Measurements from ENCODE around the gene C18orf63. TPM values are rescaled to one million over a fixed set of nuclear protein-coding genes. Genes with fewer than 3 reads are reported as not detected.

Gene C18orf63
- polyA plus RNA-seq, 1 experiment: not detected

DNA sequence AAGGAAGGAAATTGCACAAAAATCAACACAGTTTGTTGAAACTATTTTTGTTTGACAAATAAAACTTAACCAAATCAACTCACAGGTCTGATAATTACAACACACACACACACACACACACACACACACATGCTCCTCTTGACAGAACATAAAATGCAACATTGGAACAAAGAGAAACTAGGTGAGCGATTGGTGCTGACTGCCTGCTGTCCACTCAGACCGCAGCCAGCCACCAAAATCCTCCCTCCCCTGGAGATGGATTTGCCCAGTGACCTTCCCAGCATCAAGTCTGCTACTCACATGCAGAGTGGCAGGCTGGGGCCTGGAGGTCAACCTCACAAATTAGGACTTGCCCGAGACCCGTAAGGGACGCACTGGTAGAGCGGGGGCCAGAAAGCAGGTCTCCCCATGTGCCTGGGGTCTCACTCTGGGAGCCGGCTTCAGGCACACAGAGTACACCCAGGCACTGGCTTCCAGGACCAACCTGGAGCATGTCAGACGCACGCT lies 80.1 kb downstream of the C18orf63 start:
- Histone ChIP-seq H3K27ac (ENCODE audit: low read depth, low read length) (no peak overlapping the region), H3K9me3 (ENCODE audit: control insufficient read depth, insufficient read depth, low read length) (no peaks in the 10 kb centered on the region), H3K27me3 (ENCODE audit: control insufficient read depth, insufficient read depth, low read length) (peaks cover 37% of the 10 kb centered on the region), H3K4me3 (ENCODE audit: low read depth, low read length) (no peak overlapping the region)
- CTCF ChIA-PET: no interaction called here
- TF ChIP-seq, protein P1, sequence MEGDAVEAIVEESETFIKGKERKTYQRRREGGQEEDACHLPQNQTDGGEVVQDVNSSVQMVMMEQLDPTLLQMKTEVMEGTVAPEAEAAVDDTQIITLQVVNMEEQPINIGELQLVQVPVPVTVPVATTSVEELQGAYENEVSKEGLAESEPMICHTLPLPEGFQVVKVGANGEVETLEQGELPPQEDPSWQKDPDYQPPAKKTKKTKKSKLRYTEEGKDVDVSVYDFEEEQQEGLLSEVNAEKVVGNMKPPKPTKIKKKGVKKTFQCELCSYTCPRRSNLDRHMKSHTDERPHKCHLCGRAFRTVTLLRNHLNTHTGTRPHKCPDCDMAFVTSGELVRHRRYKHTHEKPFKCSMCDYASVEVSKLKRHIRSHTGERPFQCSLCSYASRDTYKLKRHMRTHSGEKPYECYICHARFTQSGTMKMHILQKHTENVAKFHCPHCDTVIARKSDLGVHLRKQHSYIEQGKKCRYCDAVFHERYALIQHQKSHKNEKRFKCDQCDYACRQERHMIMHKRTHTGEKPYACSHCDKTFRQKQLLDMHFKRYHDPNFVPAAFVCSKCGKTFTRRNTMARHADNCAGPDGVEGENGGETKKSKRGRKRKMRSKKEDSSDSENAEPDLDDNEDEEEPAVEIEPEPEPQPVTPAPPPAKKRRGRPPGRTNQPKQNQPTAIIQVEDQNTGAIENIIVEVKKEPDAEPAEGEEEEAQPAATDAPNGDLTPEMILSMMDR (IDR thresholded peaks at IDR 0.05; ENCODE audit: low read depth, low read length): no peak
- POLR2A ChIA-PET: no interaction called here
- no peak for DNase-seq (ENCODE audit: low read depth, low spot score)

DNA sequence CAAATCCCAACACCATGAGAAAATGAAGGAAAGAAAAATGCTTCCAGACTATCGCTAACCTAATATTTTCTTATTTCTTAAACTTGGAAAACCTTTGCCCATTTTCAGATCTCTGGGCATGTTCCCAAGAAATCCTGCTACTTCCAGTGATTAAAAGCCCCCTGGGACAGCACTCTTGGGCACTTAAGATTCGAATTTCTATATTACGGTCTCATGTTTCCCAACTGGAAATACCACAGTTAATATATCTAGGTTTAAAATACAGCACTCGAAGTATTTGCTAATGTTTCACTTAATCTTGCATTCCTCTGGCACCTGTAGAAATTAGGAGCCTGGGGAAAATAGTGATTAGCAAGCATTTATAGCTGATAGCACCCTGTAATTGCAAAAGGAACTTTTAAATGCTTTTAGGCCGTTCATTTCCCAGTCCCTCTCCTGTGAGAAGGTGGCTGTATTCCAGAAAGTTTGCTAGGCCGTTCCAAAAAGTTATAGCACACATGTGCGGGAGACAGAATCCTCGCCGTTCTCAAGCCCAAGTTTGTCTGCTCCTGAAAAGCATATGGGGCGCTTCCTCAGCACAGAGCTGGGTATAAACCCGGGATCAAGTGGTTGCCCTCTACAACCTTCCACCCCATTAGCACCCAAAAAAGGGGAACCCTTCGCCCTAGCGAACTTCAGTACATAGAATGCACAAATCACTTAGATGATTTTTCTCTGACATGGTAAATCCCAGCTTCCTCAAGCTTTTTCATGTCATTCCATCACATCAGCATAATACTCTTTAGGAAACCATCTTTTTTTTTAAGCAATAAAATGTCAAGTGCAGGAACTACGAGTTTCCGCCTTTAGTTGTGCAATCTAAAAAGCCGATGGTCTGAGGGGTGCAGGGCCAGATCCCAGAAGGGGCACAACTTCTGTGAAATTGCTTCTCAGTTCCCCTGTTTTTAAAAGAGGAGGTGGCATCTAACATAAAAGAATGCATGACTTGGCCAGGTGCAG lies 80.8 kb downstream of the C18orf63 start:
- ChIA-PET CTCF (no interaction called here), POLR2A (no interaction called here)
- no peaks in the 10 kb centered on the region for H3K9me3 ChIP-seq (ENCODE audit: control insufficient read depth, insufficient read depth, low read length)
- DNase-seq (ENCODE audit: low read depth, low spot score): no peak
- H3K27me3 ChIP-seq (ENCODE audit: control insufficient read depth, insufficient read depth, low read length): peaks cover 37% of the 10 kb centered on the region
- H3K27ac ChIP-seq (ENCODE audit: low read depth, low read length): no peak overlapping the region
- TF ChIP-seq, protein P1 (IDR thresholded peaks at IDR 0.05; ENCODE audit: low read depth, low read length): no peak
- H3K4me3 ChIP-seq (ENCODE audit: low read depth, low read length): no peak overlapping the region

DNA sequence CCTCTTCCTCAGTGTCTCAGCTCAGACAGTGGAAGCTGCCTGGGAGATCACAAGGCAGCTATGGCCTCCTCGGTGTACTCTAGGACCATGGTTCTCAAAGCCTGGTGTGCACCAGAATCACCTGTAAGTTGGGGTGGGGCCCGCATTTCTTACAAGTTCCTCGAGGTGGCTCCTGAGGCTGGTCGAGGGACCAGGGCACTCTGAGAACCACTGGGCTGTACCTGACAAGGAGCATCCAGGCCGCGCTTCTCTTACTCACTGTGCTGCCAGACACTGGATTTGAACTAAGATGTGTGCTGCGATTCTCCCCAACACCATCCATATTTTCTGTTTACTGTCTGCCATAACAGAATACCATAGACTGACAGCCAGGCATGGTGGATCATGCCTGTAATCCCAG lies 81.9 kb downstream of the C18orf63 start:
- DNase-seq (ENCODE audit: low read depth, low spot score): no peak
- H3K27ac ChIP-seq (ENCODE audit: low read depth, low read length): no peak overlapping the region
- POLR2A ChIA-PET: no interaction called here
- no peaks in the 10 kb centered on the region for H3K9me3 ChIP-seq (ENCODE audit: control insufficient read depth, insufficient read depth, low read length)
- CTCF ChIA-PET: no interaction called here
- peaks cover 31% of the 10 kb centered on the region for H3K27me3 ChIP-seq (ENCODE audit: control insufficient read depth, insufficient read depth, low read length)
- H3K4me3 ChIP-seq (ENCODE audit: low read depth, low read length): no peak overlapping the region
- TF ChIP-seq, protein P1 (IDR thresholded peaks at IDR 0.05; ENCODE audit: low read depth, low read length): no peak

DNA sequence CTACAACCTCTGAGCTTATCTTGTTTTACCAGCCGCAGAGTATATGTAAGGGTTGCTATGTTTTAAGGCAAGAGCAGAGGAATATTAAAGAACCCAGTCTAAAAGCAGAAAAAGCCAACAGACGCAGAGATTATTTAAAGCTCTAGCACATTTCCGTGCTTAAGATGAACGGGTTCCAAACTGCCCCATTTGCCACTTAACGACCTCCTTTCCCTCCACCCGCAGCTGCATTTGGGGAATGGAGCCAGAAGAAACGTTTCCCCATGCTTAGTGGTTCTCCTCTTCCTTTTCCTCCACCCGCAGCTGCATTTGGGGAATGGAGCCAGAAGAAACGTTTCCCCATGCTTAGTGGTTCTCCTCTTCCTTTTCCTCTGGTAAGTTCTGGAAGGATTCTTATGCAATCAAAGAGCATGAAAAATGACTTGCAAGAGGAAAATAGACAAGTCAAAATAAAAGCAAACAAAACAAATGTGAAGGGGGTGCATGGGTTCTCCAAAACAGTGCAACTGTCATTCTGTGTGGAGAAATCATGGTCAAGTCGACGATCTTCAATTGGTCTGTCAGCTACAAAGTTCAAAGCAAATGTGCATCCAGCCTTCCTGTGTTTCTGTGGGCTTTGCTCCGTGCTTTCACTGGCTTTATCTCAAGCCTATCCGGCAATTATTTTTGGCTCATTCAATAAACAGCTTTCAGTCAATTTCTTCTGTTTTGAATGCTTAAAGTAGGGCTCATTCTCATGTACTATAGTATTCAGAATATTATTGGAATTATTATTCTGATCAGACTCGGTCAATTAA lies 83.7 kb downstream of the C18orf63 start:
- Histone ChIP-seq H3K4me3 (ENCODE audit: low read depth, low read length) (no peak overlapping the region), H3K27me3 (ENCODE audit: control insufficient read depth, insufficient read depth, low read length) (peaks cover 24% of the 10 kb centered on the region), H3K9me3 (ENCODE audit: control insufficient read depth, insufficient read depth, low read length) (no peaks in the 10 kb centered on the region), H3K27ac (ENCODE audit: low read depth, low read length) (no peak overlapping the region)
- TF ChIP-seq, protein P1 (IDR thresholded peaks at IDR 0.05; ENCODE audit: low read depth, low read length): no peak
- CTCF ChIA-PET: interaction anchor here (1.1 kb wide), 1 partner anchor 153 kb away, joined by 3 read pairs; no protein-coding TSS in a partner anchor
- no peak for DNase-seq (ENCODE audit: low read depth, low spot score)
- POLR2A ChIA-PET: no interaction called here

Measured in AG04450 (cell line).